NCI-H82 treated with DMSO at 0.1 percent for 48 hours (cell line): Measurements from ENCODE around the gene MRPS2.

Experiments used
- DNase-seq: peaks from one replicate; lab custom pipeline; 2025; ENCODE audit not compliant: unreplicated experiment; lab: John Stamatoyannopoulos, UW

MRPS2 gene

DNA sequence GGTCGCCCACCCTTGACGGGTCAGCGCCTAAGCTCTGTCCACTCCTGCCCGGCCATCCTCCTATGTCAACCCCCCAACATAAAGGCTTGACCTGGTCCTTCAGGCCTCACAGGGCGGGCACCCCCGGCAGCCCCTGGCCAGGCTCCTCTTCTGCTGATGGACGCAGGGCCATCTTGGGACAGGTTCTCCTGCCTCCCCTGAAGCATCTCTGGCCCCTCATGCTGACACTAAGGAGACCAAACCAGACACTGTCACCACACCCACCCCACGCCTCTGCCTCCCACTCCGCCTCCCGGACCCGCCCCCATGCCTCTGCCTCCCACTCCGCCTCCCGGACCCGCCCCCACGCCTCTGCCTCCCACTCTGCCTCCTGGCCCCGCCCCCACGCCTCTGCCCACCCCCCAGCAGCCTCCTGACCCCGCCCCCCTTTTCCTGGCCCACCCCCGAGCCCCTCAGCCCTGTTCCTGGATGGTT lies 52.3 kb downstream of the MRPS2 start:
- no peak for DNase-seq
